ENCODE data around the gene ATF6B.

Gene ATF6B

GRCh38 chr6:32127717-32128592, at the start of gene ATF6B:
TSS of gene ATF6B (minus strand) at chr6:32128246. CDS start at chr6:32128207, 39 bp downstream.
- peak; percentile 99 for DNase-seq

- DNase-seq = no peak
Observed at GRCh38 chr6:32177183-32177787, 49.2 kb upstream of the ATF6B start.

GRCh38 chr6:32176476-32177182, 48.6 kb upstream of the ATF6B start:
- no peak for DNase-seq

- DNase-seq = peak; percentile 94
Observed at GRCh38 chr6:32175711-32176475, 47.8 kb upstream of the ATF6B start, which contains the start of gene AGPAT1. TSS of gene AGPAT1 (minus strand) at chr6:32176084. CDS start at chr6:32171496, 4,588 bp downstream.

- DNase-seq = no peak
Observed at GRCh38 chr6:32175322-32175710, 47.3 kb upstream of the ATF6B start.

GRCh38 chr6:32174416-32174815, 46.4 kb upstream of the ATF6B start:
- DNase-seq = no peak

- no peak for DNase-seq
Observed at GRCh38 chr6:32173051-32173727, 45.1 kb upstream of the ATF6B start.

- no peak for DNase-seq
Observed at GRCh38 chr6:32171234-32171633, 43.2 kb upstream of the ATF6B start.

GRCh38 chr6:32170294-32170693, 42.2 kb upstream of the ATF6B start:
- DNase-seq = no peak

- DNase-seq = no peak
Observed at GRCh38 chr6:32168807-32169591, 41.0 kb upstream of the ATF6B start.

GRCh38 chr6:32168350-32168749, 40.3 kb upstream of the ATF6B start:
- no peak for DNase-seq

GRCh38 chr6:32167761-32168262, 39.8 kb upstream of the ATF6B start:
- no peak for DNase-seq

- no peak for DNase-seq
Observed at GRCh38 chr6:32167154-32167760, 39.2 kb upstream of the ATF6B start.

GRCh38 chr6:32166411-32167061, 38.5 kb upstream of the ATF6B start:
- no peak for DNase-seq

GRCh38 chr6:32164295-32164694, 36.2 kb upstream of the ATF6B start, which contains the start of gene EGFL8:
TSS of gene EGFL8 (plus strand) at chr6:32164595. CDS start at chr6:32166166, 1,571 bp downstream.
- DNase-seq = no peak

- no peak for DNase-seq
Observed at GRCh38 chr6:32163559-32164258, 35.7 kb upstream of the ATF6B start.

GRCh38 chr6:32158052-32158451, 30.0 kb upstream of the ATF6B start:
- no peak for DNase-seq

- DNase-seq = no peak
Observed at GRCh38 chr6:32156891-32157290, 28.8 kb upstream of the ATF6B start.

GRCh38 chr6:32154514-32155161, 26.6 kb upstream of the ATF6B start:
- DNase-seq = peak; percentile 71
